ENCODE results near the gene PPM1J. TPM values are rescaled to one million over a fixed set of nuclear protein-coding genes. Genes with fewer than 3 reads are reported as not detected.

Gene PPM1J
- total RNA-seq, 2 experiments from 2014 or later = 0.74 to 1.0 TPM

DNA sequence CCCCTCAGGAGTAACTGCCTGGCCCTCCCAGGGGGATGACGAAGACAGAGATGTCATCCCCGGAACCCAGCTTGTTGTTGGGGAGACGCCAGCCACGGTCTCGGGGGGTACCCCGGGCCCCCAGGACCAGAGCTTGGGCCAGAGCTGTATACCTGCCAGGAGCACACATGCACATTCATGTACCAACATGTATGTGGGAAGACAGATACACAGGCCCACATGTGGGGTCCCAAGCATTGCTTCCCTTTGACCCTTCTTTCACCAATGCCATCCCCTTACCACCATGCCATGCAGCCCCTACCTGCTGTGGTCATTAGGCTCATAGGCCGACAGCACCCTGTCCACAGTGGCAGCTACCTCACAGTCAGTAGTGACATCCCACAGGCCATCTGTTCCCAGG is 5.0 kb downstream of the PPM1J start:
- no peaks in the 10 kb centered on the region for H3K36me3 Mint-ChIP-seq (ENCODE audit: low read depth)
- CTCF ChIA-PET = interaction anchor here (1.5 to 2.5 kb wide), 4 partner anchors 9 to 363 kb away, joined by 4 to 9 read pairs (median 4); partner anchors contain the start of gene LRIG2
- H3K27me3 Mint-ChIP-seq (ENCODE audit: low read depth) = peaks cover 19% of the 10 kb centered on the region
- H3K4me3 Mint-ChIP-seq = no peak overlapping the region
- H3K4me1 Mint-ChIP-seq (ENCODE audit: low read depth) = peaks cover 17% of the 10 kb centered on the region
- no peak overlapping the region for H3K27ac Mint-ChIP-seq
- DNase-seq = no peak
- intact Hi-C loops (cut with micrococcal nuclease) = loop anchor here (10.0 kb wide), 1 partner anchor 685 kb away; the partner anchor contains the start of gene MAGI3
- H3K9me3 Mint-ChIP-seq = no peaks in the 10 kb centered on the region

DNA sequence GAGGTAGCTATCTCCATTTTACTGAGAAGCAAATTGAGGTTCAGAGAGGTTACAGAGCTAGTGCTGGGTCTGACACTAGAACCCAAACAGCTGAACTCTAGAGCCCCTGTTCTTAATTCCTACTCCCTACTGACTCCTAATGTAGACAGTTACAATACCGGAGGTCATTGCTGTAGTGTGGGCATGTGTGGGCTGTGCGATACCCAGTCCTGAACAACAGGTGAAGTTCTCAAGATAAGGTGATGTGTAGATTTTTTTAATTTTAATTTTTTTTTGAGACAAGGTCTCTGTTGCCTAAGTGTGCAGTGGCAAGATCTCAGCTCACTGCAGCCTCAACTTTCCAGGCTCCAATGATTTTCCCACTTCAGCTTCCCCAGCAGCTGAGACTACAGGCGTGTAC is 6.6 kb downstream of the PPM1J start:
- Mint-ChIP-seq H3K4me1 (ENCODE audit: low read depth) (peaks cover 30% of the 10 kb centered on the region), H3K4me3 (no peak overlapping the region), H3K9me3 (no peaks in the 10 kb centered on the region), H3K36me3 (ENCODE audit: low read depth) (no peaks in the 10 kb centered on the region), H3K27me3 (ENCODE audit: low read depth) (peaks cover 9% of the 10 kb centered on the region), H3K27ac (no peak overlapping the region)
- CTCF ChIA-PET = interaction anchor here (0.6 to 2.8 kb wide), 22 partner anchors 10 to 339 kb away, joined by 3 to 36 read pairs (median 4); partner anchors contain the start of gene MOV10
- no peak for DNase-seq
- intact Hi-C loops (cut with micrococcal nuclease) = loop anchor here (10.0 kb wide), 1 partner anchor 1226 kb away; no protein-coding TSS in a partner anchor

DNA sequence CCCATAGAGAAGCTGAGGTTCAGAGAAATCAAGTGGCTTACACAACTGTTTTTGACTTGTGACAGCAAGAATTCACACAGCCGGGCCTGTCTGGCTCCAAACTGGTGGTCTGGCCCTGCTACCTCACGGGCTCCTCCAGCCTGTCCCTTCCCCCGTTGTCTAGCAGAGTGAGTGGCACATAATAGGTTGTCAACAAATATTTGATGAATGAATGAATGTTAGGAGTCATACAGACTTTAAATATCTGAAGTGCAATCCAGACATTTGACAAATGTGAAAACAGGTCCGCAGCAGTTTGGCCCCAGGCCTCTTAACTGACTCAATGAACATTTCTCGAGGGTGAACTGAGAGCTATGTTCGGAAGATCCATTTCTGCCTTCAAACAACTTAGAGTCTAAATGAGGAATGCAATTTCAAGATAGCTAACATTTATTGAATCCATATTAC is 7.1 kb downstream of the PPM1J start:
- Mint-ChIP-seq H3K27me3 (ENCODE audit: low read depth) (peaks cover 6% of the 10 kb centered on the region), H3K4me3 (no peak overlapping the region), H3K9me3 (no peaks in the 10 kb centered on the region), H3K27ac (no peak overlapping the region), H3K36me3 (ENCODE audit: low read depth) (no peaks in the 10 kb centered on the region), H3K4me1 (ENCODE audit: low read depth) (peaks cover 32% of the 10 kb centered on the region)
- intact Hi-C loops (cut with micrococcal nuclease) = loop anchor here (10.0 kb wide), 1 partner anchor 1227 kb away; no protein-coding TSS in a partner anchor
- CTCF ChIA-PET = interaction anchor here (0.5 to 2.8 kb wide), 22 partner anchors 9 to 339 kb away, joined by 3 to 36 read pairs (median 4); partner anchors contain the start of gene MOV10
- no peak for DNase-seq

DNA sequence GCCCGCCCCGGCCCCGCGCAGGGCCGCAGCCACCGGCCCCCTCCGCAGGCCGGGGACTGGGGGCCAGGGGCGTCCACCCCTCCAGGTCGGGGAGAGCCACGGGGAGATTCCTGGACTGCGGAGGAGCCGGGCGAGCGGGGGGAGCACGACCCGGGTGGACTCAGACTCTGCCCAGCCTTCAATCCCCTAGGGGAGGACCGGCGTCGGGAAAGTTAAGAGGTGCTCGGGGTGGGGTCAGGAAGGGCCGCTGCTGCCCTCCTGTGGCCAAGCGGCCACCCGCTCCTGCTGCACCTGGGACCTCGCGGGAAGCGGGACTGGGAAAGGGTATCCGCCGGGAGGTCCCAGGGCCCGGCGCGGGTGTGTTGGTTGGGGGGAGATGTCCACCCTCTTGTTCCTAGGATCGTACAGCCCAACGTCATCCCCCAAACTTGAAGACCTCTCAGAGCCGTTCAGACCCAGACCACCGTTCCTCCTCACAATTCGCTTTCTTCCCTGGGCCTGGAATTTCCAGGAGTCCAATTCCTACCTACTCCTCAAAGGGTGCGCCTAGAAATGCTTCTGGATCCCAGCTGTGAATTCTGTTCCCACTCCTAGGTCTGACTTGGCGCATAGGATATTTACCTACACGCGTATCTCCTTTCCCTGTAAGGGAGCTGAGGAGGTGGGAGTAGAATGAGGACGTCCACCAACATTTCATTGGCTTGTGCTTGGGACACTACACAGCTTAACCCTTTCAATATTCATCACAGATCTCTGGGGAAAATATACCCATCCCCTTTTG is 7.7 kb downstream of the PPM1J start:
- H3K36me3 Mint-ChIP-seq (ENCODE audit: low read depth) = no peaks in the 10 kb centered on the region
- peak; percentile 80 for DNase-seq
- intact Hi-C loops (cut with micrococcal nuclease) = loop anchor here (1.0 to 10.0 kb wide), 3 partner anchors 206 to 1227 kb away; no protein-coding TSS in a partner anchor
- no peak overlapping the region for H3K27ac Mint-ChIP-seq
- no peaks in the 10 kb centered on the region for H3K9me3 Mint-ChIP-seq
- H3K4me1 Mint-ChIP-seq (ENCODE audit: low read depth) = peaks cover 34% of the 10 kb centered on the region
- CTCF ChIA-PET = interaction anchor here (0.5 to 2.8 kb wide), 19 partner anchors 9 to 338 kb away, joined by 3 to 36 read pairs (median 4); partner anchors contain the start of gene MOV10
- H3K4me3 Mint-ChIP-seq = peak overlapping the region; percentile 57
- H3K27me3 Mint-ChIP-seq (ENCODE audit: low read depth) = peaks cover 2% of the 10 kb centered on the region

DNA sequence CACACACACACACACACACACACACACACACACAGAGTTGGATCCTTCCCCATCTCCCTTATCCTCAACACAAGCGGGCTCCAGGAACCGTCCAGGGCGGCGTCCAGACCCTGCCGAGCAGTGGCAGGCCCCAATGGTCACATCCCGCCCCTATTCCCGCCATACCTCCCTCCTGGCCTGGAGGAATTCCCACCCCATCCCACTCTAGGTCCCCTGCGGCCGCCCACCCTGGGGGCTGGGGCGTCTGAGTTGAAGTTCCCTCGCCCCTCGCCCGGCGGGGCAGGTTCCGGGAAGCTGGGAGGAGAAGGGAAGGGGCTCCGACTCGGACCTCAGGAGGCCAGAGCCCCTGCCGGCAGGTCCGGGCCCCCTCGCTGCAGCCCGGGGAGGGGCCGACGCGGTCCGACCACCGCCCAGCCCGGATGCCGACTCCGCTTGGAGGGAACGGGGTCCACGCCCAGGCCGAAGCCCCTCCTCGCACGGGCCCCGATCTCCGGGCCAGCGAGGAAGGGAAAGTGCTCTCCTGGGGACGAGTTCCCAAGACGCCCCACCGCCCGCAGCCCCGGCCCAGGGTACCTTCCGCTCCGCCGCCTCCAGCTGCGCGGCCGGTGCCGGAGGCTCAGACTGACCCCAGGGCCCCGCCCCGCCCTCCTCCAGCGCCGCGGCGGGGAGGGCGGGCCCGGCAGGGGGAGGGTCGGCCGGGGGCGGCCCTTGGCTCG is 8.5 kb downstream of the PPM1J start, which contains the start of gene RHOC:
RHOC (minus strand) TSS at position 623 of the 716 bp plus-strand sequence. CDS start 3,328 bp downstream, outside the sequence.
- H3K27me3 Mint-ChIP-seq (ENCODE audit: low read depth) = peaks cover 2% of the 10 kb centered on the region
- intact Hi-C loops (cut with micrococcal nuclease) = loop anchor here (1.0 to 10.0 kb wide), 3 partner anchors 205 to 1228 kb away; no protein-coding TSS in a partner anchor
- H3K4me3 Mint-ChIP-seq = peak within 1 kb of the TSS; percentile 69
- peaks cover 40% of the 10 kb centered on the region for H3K4me1 Mint-ChIP-seq (ENCODE audit: low read depth)
- DNase-seq = peak; percentile 38
- no peaks in the 10 kb centered on the region for H3K36me3 Mint-ChIP-seq (ENCODE audit: low read depth)
- no peaks in the 10 kb centered on the region for H3K9me3 Mint-ChIP-seq
- CTCF ChIA-PET = no interaction called here
- no peak within 1 kb of the TSS for H3K27ac Mint-ChIP-seq

DNA sequence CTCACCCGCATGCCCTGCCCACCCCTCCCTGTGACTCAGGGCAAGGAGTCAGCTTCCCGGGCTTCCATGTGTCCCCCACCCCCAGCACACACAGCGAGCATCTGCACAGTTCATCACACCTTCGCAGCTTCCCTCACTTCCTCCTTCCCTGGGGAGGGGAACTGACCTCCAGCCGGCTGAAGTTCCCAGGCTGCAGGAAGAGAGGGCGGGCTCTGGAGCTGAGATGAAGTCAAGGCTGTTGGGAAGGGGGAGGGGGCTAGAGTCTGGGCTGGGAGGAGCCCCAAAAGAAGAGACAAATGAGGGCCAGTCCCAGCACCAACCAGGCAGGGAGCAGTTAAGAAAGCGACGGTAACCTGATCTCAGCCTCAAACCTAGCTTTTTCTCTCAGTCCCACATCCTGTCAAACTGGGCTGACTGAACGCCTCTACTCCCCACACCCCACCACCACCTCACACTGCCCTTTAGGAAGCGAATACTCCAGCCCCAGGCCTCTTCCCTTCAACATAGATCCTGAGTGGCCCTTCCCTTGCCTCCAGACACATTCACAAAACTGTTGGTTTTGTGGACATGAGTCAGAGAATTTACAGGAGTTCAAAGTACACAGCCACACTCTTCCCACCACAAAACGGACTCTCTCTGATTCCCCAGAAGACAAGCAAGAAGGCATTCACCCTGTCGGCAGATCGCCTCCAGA is 10.1 kb downstream of the PPM1J start:
- no peaks in the 10 kb centered on the region for H3K9me3 Mint-ChIP-seq
- peaks cover 1% of the 10 kb centered on the region for H3K36me3 Mint-ChIP-seq (ENCODE audit: low read depth)
- CTCF ChIA-PET = interaction anchor here (0.9 to 4.4 kb wide), 6 partner anchors 11 to 314 kb away, joined by 4 to 25 read pairs (median 10); partner anchors contain the start of gene PPM1J
- DNase-seq = peak; percentile 91
- H3K27ac Mint-ChIP-seq = peak overlapping the region; percentile 85
- intact Hi-C loops (cut with micrococcal nuclease) = loop anchor here (1.0 to 10.0 kb wide), 7 partner anchors 10 to 1230 kb away; partner anchors contain the start of genes CAPZA1, CTTNBP2NL, MOV10 and PPM1J
- peak overlapping the region; percentile 69 for H3K4me3 Mint-ChIP-seq
- H3K4me1 Mint-ChIP-seq (ENCODE audit: low read depth) = peaks cover 56% of the 10 kb centered on the region
- H3K27me3 Mint-ChIP-seq (ENCODE audit: low read depth) = peaks cover 2% of the 10 kb centered on the region

DNA sequence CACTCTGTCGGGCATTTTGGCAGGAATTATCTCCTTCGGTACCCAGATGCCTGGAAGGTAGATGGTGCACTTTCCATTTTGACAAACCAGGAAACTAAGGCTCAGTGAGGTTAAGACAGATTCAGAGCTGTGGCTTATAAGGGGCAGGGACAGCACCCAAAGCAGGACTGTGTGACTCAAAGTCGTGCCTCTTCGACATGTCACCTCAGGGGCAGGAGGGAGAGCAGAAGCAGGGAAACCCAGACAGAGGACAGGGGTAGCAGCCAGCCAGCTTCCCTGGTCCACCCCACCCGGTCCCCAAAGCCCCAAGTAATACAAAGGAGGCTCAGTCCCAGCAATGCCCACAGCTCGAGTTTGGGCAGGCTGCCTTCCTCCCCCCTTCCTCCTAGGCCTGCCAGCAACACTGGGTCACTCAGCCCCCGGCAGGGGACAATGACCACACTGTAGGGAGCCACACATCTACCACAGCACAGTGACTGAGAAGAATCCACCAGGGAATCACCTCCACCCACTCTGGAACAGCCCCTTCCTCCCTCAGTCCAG is 10.7 kb downstream of the PPM1J start:
- CTCF ChIA-PET = interaction anchor here (0.9 to 4.4 kb wide), 8 partner anchors 11 to 313 kb away, joined by 4 to 25 read pairs (median 5); partner anchors contain the start of gene PPM1J
- Mint-ChIP-seq H3K4me3 (peak overlapping the region; percentile 69), H3K27me3 (ENCODE audit: low read depth) (peaks cover 2% of the 10 kb centered on the region), H3K9me3 (no peaks in the 10 kb centered on the region), H3K27ac (peak overlapping the region; percentile 85), H3K36me3 (ENCODE audit: low read depth) (peaks cover 1% of the 10 kb centered on the region), H3K4me1 (ENCODE audit: low read depth) (peaks cover 62% of the 10 kb centered on the region)
- peak; percentile 80 for DNase-seq
- intact Hi-C loops (cut with micrococcal nuclease) = loop anchor here (2.0 to 10.0 kb wide), 3 partner anchors 196 to 1230 kb away; partner anchors contain the start of genes SLC16A1 and WNT2B

DNA sequence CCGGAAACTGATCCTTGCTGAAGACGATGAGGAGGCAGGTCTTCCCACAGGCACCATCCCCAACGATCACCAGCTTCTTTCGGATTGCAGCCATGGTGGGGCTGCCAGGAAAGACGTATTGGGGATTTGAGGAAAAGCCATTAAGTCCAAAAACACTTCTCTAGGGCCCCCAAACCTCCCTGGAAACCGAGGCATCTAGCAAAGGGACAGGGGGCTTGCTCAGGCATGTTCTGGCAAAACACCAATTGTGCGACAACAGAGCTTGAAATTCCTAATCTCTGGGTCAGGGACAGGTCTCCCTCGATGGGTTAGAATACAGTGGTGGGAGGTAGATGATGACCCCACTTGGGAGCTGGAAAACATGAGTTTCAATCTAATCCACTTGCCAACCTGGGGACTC is 11.4 kb downstream of the PPM1J start:
- Mint-ChIP-seq H3K4me3 (peak overlapping the region; percentile 69), H3K27ac (no peak overlapping the region), H3K4me1 (ENCODE audit: low read depth) (peaks cover 64% of the 10 kb centered on the region), H3K36me3 (ENCODE audit: low read depth) (peaks cover 1% of the 10 kb centered on the region), H3K9me3 (no peaks in the 10 kb centered on the region), H3K27me3 (ENCODE audit: low read depth) (peaks cover 2% of the 10 kb centered on the region)
- intact Hi-C loops (cut with micrococcal nuclease) = loop anchor here (2.0 to 10.0 kb wide), 3 partner anchors 195 to 1231 kb away; partner anchors contain the start of genes SLC16A1 and WNT2B
- DNase-seq = no peak
- CTCF ChIA-PET = interaction anchor here (0.6 to 4.4 kb wide), 8 partner anchors 10 to 312 kb away, joined by 3 to 25 read pairs (median 5); partner anchors contain the start of gene PPM1J

DNA sequence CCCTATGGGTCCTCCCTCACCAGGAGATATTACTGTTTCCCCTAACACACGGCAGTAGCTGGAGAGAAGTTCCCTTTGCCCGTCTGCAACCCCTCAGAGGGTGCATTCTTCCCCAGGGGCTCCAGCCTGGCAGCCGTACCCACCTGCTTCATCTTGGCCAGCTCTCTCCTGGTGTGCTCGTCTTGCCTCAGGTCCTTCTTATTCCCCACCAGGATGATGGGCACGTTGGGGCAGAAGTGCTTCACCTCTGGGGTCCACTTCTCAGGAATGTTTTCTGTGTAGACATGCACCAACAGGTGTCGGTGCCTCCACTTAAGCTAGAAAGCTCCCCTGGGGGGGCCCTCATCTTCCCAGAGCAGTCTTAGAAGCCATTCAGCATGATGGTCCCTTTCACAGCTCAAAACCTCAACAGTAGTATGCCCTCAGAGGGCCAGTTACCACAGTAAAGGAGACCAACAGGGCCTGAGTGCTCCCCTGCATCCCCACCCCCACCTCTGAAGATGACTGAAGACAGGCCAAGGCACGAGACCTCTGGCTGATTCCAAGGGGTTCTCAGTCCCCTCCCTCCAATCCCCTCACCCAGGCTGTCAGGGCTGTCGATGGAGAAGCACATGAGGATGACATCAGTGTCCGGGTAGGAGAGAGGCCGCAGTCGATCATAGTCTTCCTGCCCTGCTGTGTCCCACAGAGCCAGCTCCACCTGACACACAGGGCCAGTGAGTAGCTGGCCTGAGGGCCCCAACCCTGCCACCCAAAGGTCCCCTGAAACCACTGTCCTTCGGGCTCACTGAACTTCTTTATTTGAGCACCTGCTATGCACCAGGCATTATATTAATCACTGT is 12.5 kb downstream of the PPM1J start:
- intact Hi-C loops (cut with micrococcal nuclease) = loop anchor here (5.0 to 10.0 kb wide), 2 partner anchors 255 to 1232 kb away; partner anchors contain the start of gene SLC16A1
- no peaks in the 10 kb centered on the region for H3K27me3 Mint-ChIP-seq (ENCODE audit: low read depth)
- CTCF ChIA-PET = interaction anchor here (1.4 to 4.4 kb wide), 3 partner anchors 13 to 308 kb away, joined by 4 to 25 read pairs (median 19); partner anchors contain the start of gene PPM1J
- no peak overlapping the region for H3K4me3 Mint-ChIP-seq
- peaks cover 1% of the 10 kb centered on the region for H3K36me3 Mint-ChIP-seq (ENCODE audit: low read depth)
- no peaks in the 10 kb centered on the region for H3K9me3 Mint-ChIP-seq
- peaks cover 64% of the 10 kb centered on the region for H3K4me1 Mint-ChIP-seq (ENCODE audit: low read depth)
- DNase-seq = no peak
- H3K27ac Mint-ChIP-seq = peak overlapping the region; percentile 36

DNA sequence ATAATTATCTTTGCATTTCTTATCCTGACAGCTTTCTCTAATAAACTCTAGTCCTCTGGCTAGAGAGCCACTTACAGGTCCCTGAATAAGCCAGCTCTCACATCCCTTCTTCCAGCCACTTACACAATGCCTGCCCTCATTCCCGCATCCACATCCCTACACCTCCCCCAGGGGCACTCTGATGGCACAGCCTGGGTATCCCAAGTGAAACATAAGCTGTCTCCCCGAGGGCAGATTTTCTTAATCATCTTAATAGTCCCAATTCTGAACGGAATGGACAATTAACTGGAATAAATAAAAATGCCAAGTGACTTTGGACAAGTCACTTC is 13.1 kb downstream of the PPM1J start:
- Mint-ChIP-seq H3K27ac (peak overlapping the region; percentile 71), H3K4me1 (ENCODE audit: low read depth) (peaks cover 60% of the 10 kb centered on the region), H3K4me3 (no peak overlapping the region), H3K36me3 (ENCODE audit: low read depth) (peaks cover 1% of the 10 kb centered on the region), H3K9me3 (no peaks in the 10 kb centered on the region), H3K27me3 (ENCODE audit: low read depth) (no peaks in the 10 kb centered on the region)
- no peak for DNase-seq
- intact Hi-C loops (cut with micrococcal nuclease) = loop anchor here (5.0 to 10.0 kb wide), 2 partner anchors 255 to 1233 kb away; partner anchors contain the start of gene SLC16A1
- CTCF ChIA-PET = interaction anchor here (4.4 kb wide), 1 partner anchor 14 kb away, joined by 25 read pairs; the partner anchor contains the start of gene PPM1J
